GM18873 (cell line): Measurements from ENCODE around the gene DTNA.
"Not testable (repeated sequence)": the region's sequence is repeated elsewhere in the genome, so short reads cannot be mapped to it uniquely, and the experiment has no call there.

Experiments used
- ATAC-seq: cut with Tn5 transposase; IDR thresholded peaks from one replicate; pipeline ENCODE4 v1.9.1; 2021; ENCODE audit warnings: mild to moderate bottlenecking, moderate library complexity, moderate number of reproducible peaks; ENCODE audit not compliant: unreplicated experiment, low FRiP score

The DTNA gene

GRCh38 chr18:34720220-34720619 is 10.1 kb downstream of the DTNA start:
- ATAC-seq: no peak

DNA sequence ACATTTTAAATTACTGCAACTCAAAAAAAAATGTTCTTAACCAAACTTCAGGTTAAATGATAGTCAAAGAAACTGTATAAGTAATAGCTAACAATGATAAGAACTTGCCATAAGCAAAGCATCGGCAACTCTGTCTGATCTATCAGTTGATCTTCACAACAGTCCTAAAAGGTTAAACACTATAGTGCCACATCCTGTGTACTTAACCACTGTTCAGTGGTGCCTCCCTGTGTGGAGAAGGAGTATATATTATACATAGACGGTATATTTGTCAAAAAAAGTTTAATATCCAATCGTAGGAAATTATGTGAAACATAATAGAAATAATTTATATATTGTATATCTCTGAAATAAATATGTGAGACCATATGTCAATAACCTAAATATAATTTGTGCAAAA is 13.0 kb downstream of the DTNA start:
- ATAC-seq: no peak

DNA sequence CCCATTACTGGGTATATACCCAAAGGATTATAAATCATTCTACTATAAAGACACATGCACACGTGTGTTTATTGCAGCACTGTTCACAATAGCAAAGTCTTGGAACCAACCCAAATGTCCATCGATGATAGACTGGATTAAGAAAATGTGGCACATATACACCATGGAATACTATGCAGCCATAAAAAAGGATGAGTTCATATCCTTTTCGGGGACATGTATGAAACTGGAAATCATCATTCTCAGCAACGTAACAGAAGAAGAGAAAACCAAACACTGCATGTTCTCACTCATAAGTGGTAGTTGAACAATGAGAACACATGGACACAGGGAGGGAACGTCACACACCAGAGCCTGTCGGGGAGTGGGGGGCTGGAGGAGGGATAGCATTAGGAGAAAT is 15.6 kb downstream of the DTNA start:
- ATAC-seq: not testable (repeated sequence)

DNA sequence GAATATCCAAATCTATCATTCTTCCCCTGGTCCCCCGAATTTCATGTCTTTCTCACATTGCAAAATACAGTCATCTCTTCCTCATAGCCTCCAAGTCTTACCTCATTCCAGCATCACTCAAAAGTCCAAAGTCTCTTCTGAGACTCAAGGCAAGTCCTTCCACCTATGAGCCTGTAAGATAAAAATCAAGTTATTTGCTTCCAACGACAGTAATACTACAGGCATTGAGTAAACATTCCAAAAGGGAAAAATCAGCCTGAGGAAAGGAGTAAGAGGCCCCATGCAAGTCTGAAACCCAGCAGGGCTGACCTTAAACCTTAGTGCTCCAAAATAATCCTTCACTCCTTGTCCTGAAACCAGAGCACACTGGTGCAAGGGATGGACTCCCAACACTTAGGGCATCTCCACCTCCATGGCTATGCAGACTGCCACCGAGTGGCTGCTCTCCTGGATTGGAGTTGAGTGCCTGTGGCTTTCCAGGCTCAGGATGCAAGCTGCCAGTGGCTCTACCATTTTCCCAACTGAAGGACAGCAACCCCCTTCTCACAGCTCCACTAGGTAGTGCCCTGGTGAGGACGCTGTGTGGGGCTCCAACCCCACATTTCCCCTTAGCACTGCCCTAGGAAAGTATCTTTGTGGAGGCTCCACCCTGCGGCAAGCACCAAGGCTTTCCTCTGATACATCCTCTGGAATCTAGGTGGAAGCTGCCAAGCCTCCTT is 16.3 kb downstream of the DTNA start:
- ATAC-seq: no peak

GRCh38 chr18:34729264-34729663 is 19.2 kb downstream of the DTNA start:
- ATAC-seq: peak; percentile 55

- no peak for ATAC-seq
Measured at GRCh38 chr18:34729740-34730355, 19.8 kb downstream of the DTNA start.

- no peak for ATAC-seq
Measured at GRCh38 chr18:34730774-34731173, 20.7 kb downstream of the DTNA start.

- ATAC-seq: no peak
Measured at GRCh38 chr18:34734056-34734455, 24.0 kb downstream of the DTNA start.

- not testable (repeated sequence) for ATAC-seq
Measured at GRCh38 chr18:34734526-34734925, 24.4 kb downstream of the DTNA start.

- no peak for ATAC-seq
Measured at GRCh38 chr18:34738175-34738894, 28.2 kb downstream of the DTNA start.

- no peak for ATAC-seq
Measured at GRCh38 chr18:34740101-34740500, 30.0 kb downstream of the DTNA start.

- no peak for ATAC-seq
Measured at GRCh38 chr18:34740724-34741123, 30.6 kb downstream of the DTNA start.

GRCh38 chr18:34741401-34741800 is 31.3 kb downstream of the DTNA start:
- no peak for ATAC-seq

DNA sequence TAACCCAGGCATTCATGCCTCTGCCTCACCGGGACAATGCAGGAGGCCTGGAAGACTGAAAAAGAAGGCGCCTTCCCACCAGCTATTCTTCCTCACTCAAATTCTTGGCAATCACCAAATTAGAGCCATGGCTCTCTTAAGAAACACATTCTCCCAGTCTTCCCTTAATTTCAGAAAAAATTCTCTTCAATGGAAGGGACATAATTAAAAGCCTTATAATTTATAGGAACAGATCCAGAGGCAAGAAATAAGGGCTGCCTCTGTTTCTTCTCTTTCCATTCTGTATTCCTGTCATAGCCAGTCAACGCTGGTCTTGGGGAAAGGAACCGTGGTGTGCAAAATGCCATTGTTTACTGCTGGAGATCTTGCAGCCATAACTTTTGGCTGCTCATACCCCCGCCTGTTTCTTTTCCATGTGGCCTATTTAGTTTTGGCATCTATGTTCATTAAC is 32.8 kb downstream of the DTNA start:
- no peak for ATAC-seq

DNA sequence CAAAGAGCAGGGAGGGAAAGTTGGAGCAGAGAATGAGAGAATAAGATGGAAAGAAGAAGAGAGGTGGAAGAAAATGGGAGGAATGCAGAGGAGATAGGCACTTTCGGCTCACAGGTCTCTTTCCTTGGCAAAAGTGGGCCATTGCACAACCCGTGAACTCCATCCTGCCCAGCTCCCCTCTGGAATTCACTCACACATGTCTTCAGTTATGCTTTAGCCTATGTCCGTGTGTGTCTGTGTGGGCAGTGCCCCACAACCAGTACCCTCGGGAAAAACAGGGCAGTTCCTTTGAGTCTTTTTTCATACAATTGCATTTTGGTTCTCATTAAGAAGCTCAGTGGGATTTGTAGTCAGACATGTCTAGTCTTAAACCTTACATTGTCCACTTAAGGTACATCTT is 34.5 kb downstream of the DTNA start:
- ATAC-seq: no peak

DNA sequence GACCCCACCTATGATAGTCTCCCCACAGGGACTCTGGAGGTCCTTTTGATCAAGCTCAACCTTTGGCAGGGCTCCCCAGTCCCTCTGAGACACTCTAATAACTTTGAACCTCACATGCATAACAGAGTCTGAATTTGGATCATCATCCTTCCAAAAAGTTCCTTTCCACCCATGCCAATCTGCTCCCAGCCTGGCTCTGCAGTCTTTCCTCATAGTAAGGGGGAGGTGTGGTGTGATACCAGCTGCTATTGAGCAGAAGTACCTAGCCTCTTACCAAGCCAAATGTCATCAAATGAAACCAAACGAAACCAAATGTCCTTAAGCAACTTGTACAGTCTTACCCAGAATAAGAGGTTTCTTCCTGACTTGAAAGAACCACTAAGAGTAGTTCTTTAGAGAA is 36.5 kb downstream of the DTNA start:
- no peak for ATAC-seq

DNA sequence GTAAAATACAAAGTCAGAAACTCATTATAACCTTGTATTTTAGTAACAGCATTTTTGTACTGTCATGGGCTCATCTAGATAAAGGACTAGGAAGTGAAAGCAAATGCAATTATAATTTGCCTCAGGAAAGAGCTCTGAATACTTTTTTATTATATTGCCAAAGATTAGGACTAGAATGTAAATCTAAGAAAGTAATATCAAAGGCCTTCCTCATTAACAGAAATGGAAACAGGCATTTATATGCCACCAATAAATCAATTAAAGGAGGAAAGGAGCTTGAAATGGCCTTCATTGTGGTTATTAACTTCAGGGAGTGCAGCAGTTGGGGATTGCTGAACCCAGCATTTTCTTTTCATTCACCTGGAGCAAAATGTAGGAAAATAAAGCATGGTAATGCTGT is 39.6 kb downstream of the DTNA start:
- ATAC-seq: no peak

DNA sequence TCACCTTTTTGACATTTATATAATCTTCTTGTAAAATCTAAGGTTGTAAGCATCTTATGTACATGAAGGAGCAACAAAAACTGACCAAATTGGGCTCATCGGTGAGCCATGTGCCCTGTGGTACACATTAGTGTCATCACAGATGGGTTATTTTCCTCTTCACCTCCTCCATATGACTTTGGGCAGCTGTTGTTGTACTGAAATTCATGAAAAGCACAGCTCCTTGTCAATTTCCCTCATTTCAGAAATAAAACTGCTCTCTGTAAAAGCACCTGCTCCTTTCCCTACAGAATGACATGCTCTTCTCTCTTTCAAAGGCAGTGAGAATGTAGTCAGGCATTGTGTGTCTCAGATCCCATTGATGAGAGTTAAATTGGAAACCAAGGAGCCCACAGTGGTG is 42.0 kb downstream of the DTNA start:
- no peak for ATAC-seq

- ATAC-seq: no peak
Measured at GRCh38 chr18:34754300-34754699, 44.2 kb downstream of the DTNA start.

GRCh38 chr18:34757666-34758065 is 47.6 kb downstream of the DTNA start:
- ATAC-seq: no peak

GRCh38 chr18:34758378-34758948 is 48.4 kb downstream of the DTNA start:
- ATAC-seq: no peak
